ENCODE measurements around the gene FAM184A. TPM values are rescaled to one million over a fixed set of nuclear protein-coding genes. Genes with fewer than 3 reads are reported as not detected.

Gene FAM184A
- total RNA-seq, 4 donors from 2014 or later = 0.19 to 6.8 (median 1.8) TPM

DNA sequence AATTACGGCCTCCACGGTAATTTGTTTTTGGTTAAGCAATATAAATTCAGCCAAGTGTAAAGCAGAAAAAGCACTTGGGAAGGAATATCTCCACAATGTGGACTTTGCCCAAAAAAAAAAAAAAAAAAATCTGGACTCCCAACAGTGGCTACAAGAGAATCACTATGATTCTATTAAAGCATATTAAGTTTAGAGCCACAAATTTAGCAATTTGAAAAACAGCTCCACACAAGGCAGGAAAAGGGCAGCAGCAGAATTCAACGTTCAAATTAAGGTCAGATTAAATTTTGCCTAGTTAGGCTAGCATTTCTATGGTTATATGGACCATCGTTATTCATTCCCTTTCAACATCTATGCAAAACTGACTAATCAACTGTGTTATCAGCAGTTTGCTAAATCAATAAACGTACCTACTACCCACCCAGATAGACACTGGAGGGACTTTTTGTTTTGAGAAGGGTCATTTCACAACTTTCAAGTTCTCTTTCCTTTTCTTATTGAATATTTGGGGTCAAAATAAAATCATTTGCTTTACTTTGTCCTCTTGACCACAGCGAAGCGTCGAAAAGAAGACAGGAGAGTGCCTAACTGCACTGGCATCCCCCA lies 144.5 kb downstream of the FAM184A start:
- peak overlapping the region; percentile 91 for H3K4me3 ChIP-seq
- TF ChIP-seq EP300 (IDR thresholded peaks at IDR 0.05) (no peak), POLR2AphosphoS5 (IDR thresholded peaks at IDR 0.05) (no peak), POLR2A (IDR thresholded peaks at IDR 0.05) (no peak), CTCF (IDR thresholded peaks at IDR 0.05) (no peak)
- H3K36me3 ChIP-seq = peaks cover 15% of the 10 kb centered on the region
- peaks cover 15% of the 10 kb centered on the region for H3K4me1 ChIP-seq
- DNase-seq (ENCODE audit: low spot score in 2 of 2) = no peak
- H3K9me3 ChIP-seq = no peaks in the 10 kb centered on the region
- H3K27ac ChIP-seq = peak overlapping the region; percentile 94
- 22% methylated on average over 8 of the region's 8 CpGs for WGBS
- no peaks in the 10 kb centered on the region for H3K27me3 ChIP-seq

GRCh38 chr6:118932421-118932820 lies 146.0 kb downstream of the FAM184A start:
- H3K4me1 ChIP-seq = peaks cover 15% of the 10 kb centered on the region
- H3K4me3 ChIP-seq = no peak overlapping the region
- no peak for DNase-seq (ENCODE audit: low spot score in 2 of 2)
- no peak overlapping the region for H3K27ac ChIP-seq
- no peaks in the 10 kb centered on the region for H3K27me3 ChIP-seq
- TF ChIP-seq POLR2A (IDR thresholded peaks at IDR 0.05) = no peak
- TF ChIP-seq EP300 (IDR thresholded peaks at IDR 0.05) = no peak
- TF ChIP-seq CTCF (IDR thresholded peaks at IDR 0.05) = no peak
- TF ChIP-seq POLR2AphosphoS5 (IDR thresholded peaks at IDR 0.05) = no peak
- H3K9me3 ChIP-seq = no peaks in the 10 kb centered on the region
- WGBS = 58% methylated on average over 2 of the region's 2 CpGs
- H3K36me3 ChIP-seq = peaks cover 28% of the 10 kb centered on the region

- H3K27me3 ChIP-seq = no peaks in the 10 kb centered on the region
- no peaks in the 10 kb centered on the region for H3K9me3 ChIP-seq
- WGBS = 93% methylated on average over 5 of the region's 5 CpGs
- H3K4me1 ChIP-seq = peaks cover 15% of the 10 kb centered on the region
- H3K4me3 ChIP-seq = no peak overlapping the region
- H3K27ac ChIP-seq = no peak overlapping the region
- H3K36me3 ChIP-seq = peaks cover 35% of the 10 kb centered on the region
- no peak for DNase-seq (ENCODE audit: low spot score in 2 of 2)
- TF ChIP-seq CTCF (IDR thresholded peaks at IDR 0.05) (no peak), POLR2AphosphoS5 (IDR thresholded peaks at IDR 0.05) (no peak), EP300 (IDR thresholded peaks at IDR 0.05) (no peak), POLR2A (IDR thresholded peaks at IDR 0.05) (no peak)
These were observed 147.0 kb downstream of the FAM184A start for GRCh38 chr6:118931436-118931835.

GRCh38 chr6:118930680-118931079 lies 147.8 kb downstream of the FAM184A start:
- Histone ChIP-seq H3K27ac (no peak overlapping the region), H3K4me1 (peaks cover 15% of the 10 kb centered on the region), H3K9me3 (no peaks in the 10 kb centered on the region), H3K27me3 (no peaks in the 10 kb centered on the region), H3K36me3 (peaks cover 35% of the 10 kb centered on the region), H3K4me3 (no peak overlapping the region)
- no peak for DNase-seq (ENCODE audit: low spot score in 2 of 2)
- WGBS = 87% methylated on average over 3 of the region's 3 CpGs
- no peak for TF ChIP-seq POLR2AphosphoS5 (IDR thresholded peaks at IDR 0.05)

DNA sequence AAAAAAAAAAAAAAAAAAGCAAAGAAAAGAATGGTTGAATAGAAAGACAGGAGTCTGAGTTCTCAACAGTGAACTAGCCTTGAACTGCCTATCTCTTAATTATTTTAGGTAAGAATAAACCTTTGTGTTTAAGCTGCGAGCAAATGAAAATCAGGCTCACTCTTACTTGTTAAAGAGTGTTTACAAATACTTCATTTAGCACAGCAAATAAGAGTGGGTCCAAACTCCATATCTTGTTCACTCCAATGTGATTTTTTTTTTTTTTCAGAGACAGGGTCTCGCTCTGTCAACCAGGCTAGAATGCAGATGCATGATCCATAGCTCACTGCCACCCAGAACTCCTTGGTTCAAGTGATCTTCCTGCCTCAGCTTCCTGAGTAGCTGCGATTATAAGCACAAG lies 155.4 kb downstream of the FAM184A start:
- TF ChIP-seq POLR2AphosphoS5 (IDR thresholded peaks at IDR 0.05) (no peak), EP300 (IDR thresholded peaks at IDR 0.05) (no peak), POLR2A (IDR thresholded peaks at IDR 0.05) (no peak), CTCF (IDR thresholded peaks at IDR 0.05) (no peak)
- Histone ChIP-seq H3K4me1 (no peaks in the 10 kb centered on the region), H3K36me3 (peaks cover 64% of the 10 kb centered on the region), H3K9me3 (no peaks in the 10 kb centered on the region), H3K27ac (no peak overlapping the region), H3K27me3 (no peaks in the 10 kb centered on the region), H3K4me3 (no peak overlapping the region)
- no peak for DNase-seq (ENCODE audit: low spot score in 2 of 2)
- 83% methylated on average over 3 of the region's 3 CpGs for WGBS

DNA sequence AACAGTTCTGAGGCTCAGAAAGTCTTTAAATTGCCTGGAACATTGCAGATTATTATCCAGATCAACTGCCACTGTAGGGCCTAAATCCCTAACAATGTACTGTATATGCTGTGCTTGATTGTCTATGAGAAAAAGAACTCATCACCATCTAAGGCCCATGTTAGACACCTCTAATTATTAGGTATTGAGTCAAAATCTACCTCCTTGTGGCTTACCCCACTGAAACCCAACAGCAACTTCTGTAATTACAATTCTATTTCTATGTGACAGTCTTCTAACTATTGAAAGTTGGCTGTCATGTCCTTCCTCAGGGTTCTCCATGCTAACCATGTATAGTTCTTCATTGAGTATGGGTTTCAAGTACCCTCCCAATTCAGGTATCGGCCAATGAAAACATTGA lies 157.4 kb downstream of the FAM184A start:
- H3K36me3 ChIP-seq = peaks cover 68% of the 10 kb centered on the region
- H3K4me3 ChIP-seq = no peak overlapping the region
- TF ChIP-seq CTCF (IDR thresholded peaks at IDR 0.05) (no peak), POLR2A (IDR thresholded peaks at IDR 0.05) (no peak), EP300 (IDR thresholded peaks at IDR 0.05) (no peak), POLR2AphosphoS5 (IDR thresholded peaks at IDR 0.05) (no peak)
- 100% methylated on average over 1 of the region's 1 CpG for WGBS
- H3K27ac ChIP-seq = no peak overlapping the region
- no peaks in the 10 kb centered on the region for H3K27me3 ChIP-seq
- DNase-seq (ENCODE audit: low spot score in 2 of 2) = no peak
- no peaks in the 10 kb centered on the region for H3K4me1 ChIP-seq
- H3K9me3 ChIP-seq = no peaks in the 10 kb centered on the region

All from suprapubic skin (tissue), 4 donors.